Measurements from ENCODE around the gene KRTAP1-3.
"Not testable (repeated sequence)": the region's sequence is repeated elsewhere in the genome, so short reads cannot be mapped to it uniquely, and the experiment has no call there.

KRTAP1-3 gene

GRCh38 chr17:41058741-41059140 lies 24.1 kb upstream of the KRTAP1-3 start:
- H3K4me3 ChIP-seq (replicated peaks in 1 of 2; ENCODE audit: low read depth in 2 of 2, low read length in 2 of 2) = no peak overlapping the region
- peak in 1 of 2 donors; percentile 31 for DNase-seq (ENCODE audit: low read depth in 2 of 2)
- TF ChIP-seq, protein P1, sequence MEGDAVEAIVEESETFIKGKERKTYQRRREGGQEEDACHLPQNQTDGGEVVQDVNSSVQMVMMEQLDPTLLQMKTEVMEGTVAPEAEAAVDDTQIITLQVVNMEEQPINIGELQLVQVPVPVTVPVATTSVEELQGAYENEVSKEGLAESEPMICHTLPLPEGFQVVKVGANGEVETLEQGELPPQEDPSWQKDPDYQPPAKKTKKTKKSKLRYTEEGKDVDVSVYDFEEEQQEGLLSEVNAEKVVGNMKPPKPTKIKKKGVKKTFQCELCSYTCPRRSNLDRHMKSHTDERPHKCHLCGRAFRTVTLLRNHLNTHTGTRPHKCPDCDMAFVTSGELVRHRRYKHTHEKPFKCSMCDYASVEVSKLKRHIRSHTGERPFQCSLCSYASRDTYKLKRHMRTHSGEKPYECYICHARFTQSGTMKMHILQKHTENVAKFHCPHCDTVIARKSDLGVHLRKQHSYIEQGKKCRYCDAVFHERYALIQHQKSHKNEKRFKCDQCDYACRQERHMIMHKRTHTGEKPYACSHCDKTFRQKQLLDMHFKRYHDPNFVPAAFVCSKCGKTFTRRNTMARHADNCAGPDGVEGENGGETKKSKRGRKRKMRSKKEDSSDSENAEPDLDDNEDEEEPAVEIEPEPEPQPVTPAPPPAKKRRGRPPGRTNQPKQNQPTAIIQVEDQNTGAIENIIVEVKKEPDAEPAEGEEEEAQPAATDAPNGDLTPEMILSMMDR (IDR thresholded peaks at IDR 0.05; ENCODE audit: low read depth, low read length) = no peak

- TF ChIP-seq, protein P1 (IDR thresholded peaks at IDR 0.05; ENCODE audit: low read depth, low read length) = no peak
- DNase-seq (ENCODE audit: low read depth in 2 of 2) = no peak
- H3K4me3 ChIP-seq (replicated peaks in 1 of 2; ENCODE audit: low read depth in 2 of 2, low read length in 2 of 2) = no peak overlapping the region
Observed at GRCh38 chr17:41057547-41057946, 22.9 kb upstream of the KRTAP1-3 start.

DNA sequence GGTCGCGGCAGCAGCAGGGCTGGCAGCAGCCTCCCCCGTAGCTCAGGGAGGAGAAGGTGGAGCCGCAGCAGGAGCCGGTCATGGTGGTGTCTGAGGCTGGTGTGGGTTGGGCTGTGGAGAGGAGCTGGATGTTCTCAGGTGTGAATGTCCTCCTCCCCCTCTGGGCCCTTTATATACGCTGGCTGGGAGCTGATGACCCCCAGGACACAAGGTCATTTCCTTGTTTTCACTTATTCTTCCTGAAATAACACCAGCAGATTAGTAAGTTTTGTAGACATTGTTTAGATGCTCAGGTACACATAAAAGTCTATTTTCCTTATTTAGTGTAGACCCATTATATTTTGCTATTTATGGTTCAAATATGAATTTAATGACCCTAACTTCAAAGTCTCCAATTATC lies 20.5 kb upstream of the KRTAP1-3 start, which contains the start of gene KRTAP2-2:
Gene KRTAP2-2, minus strand, starts transcription at position 101 of the 400 bp plus-strand sequence. Its CDS starts 19 bp downstream, at position 82.
- DNase-seq (ENCODE audit: low read depth in 2 of 2); H3K4me3 ChIP-seq (replicated peaks in 1 of 2; ENCODE audit: low read depth in 2 of 2, low read length in 2 of 2): not testable (repeated sequence)

DNA sequence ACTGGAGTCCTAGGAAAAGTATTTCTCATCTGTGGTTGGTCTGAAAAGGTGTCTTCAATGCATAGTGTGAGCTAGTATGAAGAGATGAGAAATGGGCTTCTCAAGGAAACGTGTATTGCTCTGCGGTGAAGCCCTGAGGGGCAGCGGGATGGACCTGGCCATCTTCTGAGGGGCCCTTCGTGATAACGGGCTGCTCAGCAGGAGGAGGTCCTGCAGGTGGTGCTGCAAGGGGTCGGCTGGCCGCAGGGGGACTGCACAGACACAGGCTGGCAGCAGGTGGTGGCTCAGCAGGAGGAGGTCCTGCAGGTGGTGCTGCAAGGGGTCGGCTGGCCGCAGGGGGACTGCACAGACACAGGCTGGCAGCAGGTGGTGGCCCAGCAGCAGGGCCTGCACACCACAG lies 19.9 kb upstream of the KRTAP1-3 start:
- DNase-seq (ENCODE audit: low read depth in 2 of 2) = not testable (repeated sequence)

GRCh38 chr17:41054025-41054424 lies 19.4 kb upstream of the KRTAP1-3 start:
- DNase-seq (ENCODE audit: low read depth in 2 of 2) = no peak
- TF ChIP-seq, protein P1 (IDR thresholded peaks at IDR 0.05; ENCODE audit: low read depth, low read length) = no peak
- H3K4me3 ChIP-seq (replicated peaks in 1 of 2; ENCODE audit: low read depth in 2 of 2, low read length in 2 of 2) = no peak overlapping the region

More for the DNA sequence above, 19.9 kb upstream of the KRTAP1-3 start:
- not testable (repeated sequence) for H3K4me3 ChIP-seq (replicated peaks in 1 of 2; ENCODE audit: low read depth in 2 of 2, low read length in 2 of 2)

- DNase-seq (ENCODE audit: low read depth in 2 of 2) = peak in 1 of 2 donors; percentile 29
- TF ChIP-seq, protein P1 (IDR thresholded peaks at IDR 0.05; ENCODE audit: low read depth, low read length) = no peak
- H3K4me3 ChIP-seq (replicated peaks in 1 of 2; ENCODE audit: low read depth in 2 of 2, low read length in 2 of 2) = no peak overlapping the region
Observed at GRCh38 chr17:41052566-41052965, 17.9 kb upstream of the KRTAP1-3 start.

DNA sequence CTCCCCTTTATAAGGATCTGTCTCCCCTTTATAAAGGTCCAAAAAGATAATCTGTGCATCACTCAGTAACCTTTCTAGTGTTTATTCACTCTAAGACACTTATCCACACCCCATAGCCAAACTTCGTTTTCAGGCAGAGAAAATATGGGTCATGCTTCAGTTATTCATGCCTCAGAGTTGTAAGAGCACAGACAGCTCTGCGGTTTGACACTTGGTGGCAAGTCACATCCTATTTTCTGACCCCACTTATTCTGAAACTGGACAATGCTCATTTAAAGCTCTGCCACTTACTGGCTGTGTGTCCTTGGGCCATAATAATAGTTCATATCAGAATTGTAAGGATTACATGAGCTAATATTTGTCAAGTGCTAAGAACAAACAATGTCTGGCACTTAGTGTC lies 14.4 kb upstream of the KRTAP1-3 start:
- TF ChIP-seq, protein P1 (IDR thresholded peaks at IDR 0.05; ENCODE audit: low read depth, low read length) = no peak
- DNase-seq (ENCODE audit: low read depth in 2 of 2) = peak in 1 of 2 donors; percentile 85

DNA sequence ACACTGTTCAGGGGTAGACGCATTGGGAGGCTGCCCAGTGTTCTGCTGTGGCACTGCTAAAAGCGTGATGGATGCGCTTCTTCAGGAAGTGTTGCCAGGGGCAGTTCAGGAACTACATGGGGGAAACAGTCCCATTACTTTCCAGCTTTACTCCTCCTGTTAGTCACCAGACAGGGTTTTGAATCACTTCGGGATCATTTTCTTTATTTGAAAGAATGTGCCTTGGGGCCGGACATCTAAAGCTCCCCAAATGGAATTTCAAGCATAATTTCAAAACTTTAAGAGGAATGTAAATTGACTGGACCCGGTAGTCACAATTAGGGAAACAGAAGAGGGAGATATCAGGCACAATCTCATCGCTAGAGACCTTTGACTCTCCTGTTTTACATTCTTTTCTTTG lies 13.8 kb upstream of the KRTAP1-3 start:
- no peak overlapping the region for H3K4me3 ChIP-seq (replicated peaks in 1 of 2; ENCODE audit: low read depth in 2 of 2, low read length in 2 of 2)
- DNase-seq (ENCODE audit: low read depth in 2 of 2) = peak in 1 of 2 donors; percentile 57
- TF ChIP-seq, protein P1 (IDR thresholded peaks at IDR 0.05; ENCODE audit: low read depth, low read length) = no peak

More for the DNA sequence above, 14.4 kb upstream of the KRTAP1-3 start:
- H3K4me3 ChIP-seq (replicated peaks in 1 of 2; ENCODE audit: low read depth in 2 of 2, low read length in 2 of 2) = no peak overlapping the region

DNA sequence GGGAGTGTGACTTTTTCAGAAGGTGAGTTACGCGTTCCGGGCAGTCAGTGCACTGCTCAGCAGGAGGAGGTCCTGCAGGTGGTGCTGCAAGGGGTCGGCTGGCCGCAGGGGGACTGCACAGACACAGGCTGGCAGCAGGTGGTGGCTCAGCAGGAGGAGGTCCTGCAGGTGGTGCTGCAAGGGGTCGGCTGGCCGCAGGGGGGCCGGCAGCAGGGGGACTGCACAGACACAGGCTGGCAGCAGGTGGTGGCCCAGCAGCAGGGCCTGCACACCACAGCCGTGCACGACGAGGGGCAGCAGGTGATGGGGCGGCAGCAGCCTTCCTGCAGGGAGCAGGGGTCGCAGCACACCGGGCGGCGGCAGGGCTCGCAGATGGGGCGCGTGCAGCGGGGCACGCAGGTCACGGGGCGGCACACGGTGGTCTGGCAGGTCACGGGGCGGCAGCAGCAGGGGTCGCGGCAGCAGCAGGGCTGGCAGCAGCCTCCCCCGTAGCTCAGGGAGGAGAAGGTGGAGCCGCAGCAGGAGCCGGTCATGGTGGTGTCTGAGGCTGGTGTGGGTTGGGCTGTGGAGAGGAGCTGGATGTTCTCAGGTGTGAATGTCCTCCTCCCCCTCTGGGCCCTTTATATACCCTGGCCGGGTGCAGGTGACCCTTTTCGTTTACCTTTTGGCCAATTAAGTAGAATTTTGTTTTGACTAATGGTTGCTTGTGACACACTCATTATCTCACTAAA lies 12.2 kb upstream of the KRTAP1-3 start, which contains the start of gene KRTAP2-1:
Gene KRTAP2-1, minus strand, starts transcription at position 582 of the 731 bp plus-strand sequence. Its CDS starts 49 bp downstream, at position 533.
- DNase-seq (ENCODE audit: low read depth in 2 of 2); H3K4me3 ChIP-seq (replicated peaks in 1 of 2; ENCODE audit: low read depth in 2 of 2, low read length in 2 of 2): not testable (repeated sequence)

Data from cardiac fibroblast (primary cell).